ENCODE results near the gene PAK2.
"Not testable (repeated sequence)": the region's sequence is repeated elsewhere in the genome, so short reads cannot be mapped to it uniquely, and the experiment has no call there.

The PAK2 gene

GRCh38 chr3:196706731-196707130 is 32.9 kb upstream of the PAK2 start:
- Histone ChIP-seq H3K9ac (ENCODE audit: low read depth, low read length) (no peak overlapping the region), H3K4me1 (ENCODE audit: control insufficient read depth, insufficient read depth, low read length) (no peaks in the 10 kb centered on the region), H3K36me3 (ENCODE audit: control insufficient read depth, insufficient read depth, low read length) (no peaks in the 10 kb centered on the region), H3K27ac (ENCODE audit: low read depth, low read length) (no peak overlapping the region), H3K9me3 (ENCODE audit: control insufficient read depth, insufficient read depth, low read length) (no peaks in the 10 kb centered on the region), H3K27me3 (ENCODE audit: control insufficient read depth, insufficient read depth, low read length) (no peaks in the 10 kb centered on the region; the same call in 1 of the 2 replicates), H3K4me3 (ENCODE audit: low read depth, low read length) (no peak overlapping the region)

DNA sequence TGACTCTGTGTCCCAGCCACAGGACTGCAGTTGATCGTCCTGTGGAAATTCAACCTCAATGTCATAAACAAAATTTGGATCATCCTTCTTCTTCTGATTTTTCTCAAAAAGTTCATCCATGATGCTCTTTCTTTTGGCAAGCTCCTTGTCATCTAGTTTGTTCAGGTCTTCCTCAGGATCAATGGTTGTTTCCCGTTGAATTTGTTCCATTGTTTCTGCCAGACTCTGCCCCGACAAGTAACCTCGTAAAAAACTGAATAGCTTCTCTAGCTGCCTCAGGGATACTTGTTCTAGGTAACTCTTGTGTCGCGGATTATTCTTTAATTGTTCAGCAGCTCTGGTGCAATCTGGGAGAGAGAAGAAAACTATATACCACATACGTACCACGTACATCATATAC is 32.1 kb upstream of the PAK2 start:
- H3K27me3 ChIP-seq (ENCODE audit: control insufficient read depth, insufficient read depth, low read length), result no peaks in the 10 kb centered on the region; the same call in 1 of the 2 replicates
- no peaks in the 10 kb centered on the region for H3K36me3 ChIP-seq (ENCODE audit: control insufficient read depth, insufficient read depth, low read length)
- H3K27ac ChIP-seq (ENCODE audit: low read depth, low read length), result no peak overlapping the region
- H3K4me1 ChIP-seq (ENCODE audit: control insufficient read depth, insufficient read depth, low read length), result no peaks in the 10 kb centered on the region
- H3K9ac ChIP-seq (ENCODE audit: low read depth, low read length), result no peak overlapping the region
- H3K9me3 ChIP-seq (ENCODE audit: control insufficient read depth, insufficient read depth, low read length), result no peaks in the 10 kb centered on the region
- no peak overlapping the region for H3K4me3 ChIP-seq (ENCODE audit: low read depth, low read length)

GRCh38 chr3:196708467-196708866 is 31.2 kb upstream of the PAK2 start:
- H3K27ac ChIP-seq (ENCODE audit: low read depth, low read length), result no peak overlapping the region
- no peaks in the 10 kb centered on the region for H3K9me3 ChIP-seq (ENCODE audit: control insufficient read depth, insufficient read depth, low read length)
- no peak overlapping the region for H3K4me3 ChIP-seq (ENCODE audit: low read depth, low read length)
- H3K27me3 ChIP-seq (ENCODE audit: control insufficient read depth, insufficient read depth, low read length), result no peaks in the 10 kb centered on the region; the same call in 1 of the 2 replicates
- H3K9ac ChIP-seq (ENCODE audit: low read depth, low read length), result no peak overlapping the region
- 0 out of 2 replicates have a peak, but pooled peaks cover 4% of the 10 kb centered on the region for H3K4me1 ChIP-seq (ENCODE audit: control insufficient read depth, insufficient read depth, low read length)
- H3K36me3 ChIP-seq (ENCODE audit: control insufficient read depth, insufficient read depth, low read length), result no peaks in the 10 kb centered on the region

- Histone ChIP-seq H3K27me3 (ENCODE audit: control insufficient read depth, insufficient read depth, low read length) (no peaks in the 10 kb centered on the region; the same call in 1 of the 2 replicates), H3K27ac (ENCODE audit: low read depth, low read length) (peak within 1 kb of the TSS; percentile 69), H3K9me3 (ENCODE audit: control insufficient read depth, insufficient read depth, low read length) (no peaks in the 10 kb centered on the region), H3K4me3 (ENCODE audit: low read depth, low read length) (peak within 1 kb of the TSS; percentile 73), H3K4me1 (ENCODE audit: control insufficient read depth, insufficient read depth, low read length) (0 out of 2 replicates have a peak, but pooled peaks cover 4% of the 10 kb centered on the region), H3K9ac (ENCODE audit: low read depth, low read length) (peak within 1 kb of the TSS; percentile 58), H3K36me3 (ENCODE audit: control insufficient read depth, insufficient read depth, low read length) (no peaks in the 10 kb centered on the region)
Observed at GRCh38 chr3:196711838-196712513, 27.7 kb upstream of the PAK2 start, which contains the start of the genes CEP19 and PIGX. CEP19 (minus strand) TSS chr3:196712250; CDS start chr3:196708657, 3,593 bp downstream. PIGX (plus strand) TSS chr3:196712377.

DNA sequence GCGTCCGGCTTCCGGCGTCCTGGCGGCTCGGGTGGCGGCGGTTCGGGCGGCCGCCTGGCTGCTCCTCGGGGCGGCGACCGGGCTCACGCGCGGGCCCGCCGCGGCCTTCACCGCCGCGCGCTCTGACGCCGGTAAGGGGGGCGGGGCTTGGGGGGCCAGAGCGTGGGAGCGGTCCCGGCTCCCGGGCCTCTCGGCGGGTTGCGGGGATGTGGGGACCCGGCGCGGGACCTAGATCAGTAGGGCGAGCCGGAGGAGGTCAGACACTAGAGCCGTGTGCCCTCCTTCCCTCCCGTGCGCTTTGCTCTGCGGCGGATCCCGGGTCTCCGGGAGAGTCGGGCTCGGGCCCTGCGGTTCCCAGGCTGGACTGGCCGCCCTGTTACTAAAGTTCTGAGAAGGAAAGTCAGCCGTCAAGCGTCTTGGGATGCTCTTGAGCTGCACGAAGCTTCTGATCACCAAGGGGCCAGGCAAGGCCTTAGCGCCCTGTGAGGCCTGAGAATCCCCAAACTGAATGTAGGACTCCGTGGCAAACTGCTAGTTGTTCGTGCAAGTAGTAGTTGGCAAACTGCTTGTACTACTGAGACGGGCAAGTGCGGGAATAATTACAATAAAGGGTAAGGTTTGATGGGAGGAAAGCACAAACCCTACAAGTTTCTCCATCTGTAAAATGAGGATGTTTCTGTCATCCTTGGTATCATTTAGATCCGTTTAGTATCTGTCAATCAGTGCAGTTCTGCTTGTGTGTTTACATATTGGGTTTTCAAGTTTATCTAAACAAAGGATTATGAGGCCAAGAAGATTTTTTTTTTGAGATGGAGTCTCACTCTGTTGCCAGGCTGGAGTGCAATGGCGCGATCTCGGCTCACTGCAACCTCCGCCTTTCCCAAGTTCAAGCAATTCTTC is 26.9 kb upstream of the PAK2 start:
- no peaks in the 10 kb centered on the region; the same call in 1 of the 2 replicates for H3K27me3 ChIP-seq (ENCODE audit: control insufficient read depth, insufficient read depth, low read length)
- peak overlapping the region; percentile 73 for H3K4me3 ChIP-seq (ENCODE audit: low read depth, low read length)
- H3K36me3 ChIP-seq (ENCODE audit: control insufficient read depth, insufficient read depth, low read length), result no peaks in the 10 kb centered on the region
- H3K9me3 ChIP-seq (ENCODE audit: control insufficient read depth, insufficient read depth, low read length), result no peaks in the 10 kb centered on the region
- H3K9ac ChIP-seq (ENCODE audit: low read depth, low read length), result peak overlapping the region; percentile 58
- H3K4me1 ChIP-seq (ENCODE audit: control insufficient read depth, insufficient read depth, low read length), result 0 out of 2 replicates have a peak, but pooled peaks cover 4% of the 10 kb centered on the region
- peak overlapping the region; percentile 69 for H3K27ac ChIP-seq (ENCODE audit: low read depth, low read length)

- H3K4me1 ChIP-seq (ENCODE audit: control insufficient read depth, insufficient read depth, low read length); H3K4me3 ChIP-seq (ENCODE audit: low read depth, low read length); H3K9me3 ChIP-seq (ENCODE audit: control insufficient read depth, insufficient read depth, low read length); H3K27me3 ChIP-seq (ENCODE audit: control insufficient read depth, insufficient read depth, low read length); H3K27ac ChIP-seq (ENCODE audit: low read depth, low read length); H3K36me3 ChIP-seq (ENCODE audit: control insufficient read depth, insufficient read depth, low read length); H3K9ac ChIP-seq (ENCODE audit: low read depth, low read length): not testable (repeated sequence)
Observed at GRCh38 chr3:196717162-196717561, 22.5 kb upstream of the PAK2 start.

GRCh38 chr3:196721097-196721496 is 18.6 kb upstream of the PAK2 start:
- no peaks in the 10 kb centered on the region for H3K27me3 ChIP-seq (ENCODE audit: control insufficient read depth, insufficient read depth, low read length)
- H3K4me3 ChIP-seq (ENCODE audit: low read depth, low read length), result no peak overlapping the region
- no peak overlapping the region for H3K9ac ChIP-seq (ENCODE audit: low read depth, low read length)
- no peak overlapping the region for H3K27ac ChIP-seq (ENCODE audit: low read depth, low read length)
- H3K4me1 ChIP-seq (ENCODE audit: control insufficient read depth, insufficient read depth, low read length), result no peaks in the 10 kb centered on the region
- no peaks in the 10 kb centered on the region for H3K9me3 ChIP-seq (ENCODE audit: control insufficient read depth, insufficient read depth, low read length)
- H3K36me3 ChIP-seq (ENCODE audit: control insufficient read depth, insufficient read depth, low read length), result peaks cover 13% of the 10 kb centered on the region

DNA sequence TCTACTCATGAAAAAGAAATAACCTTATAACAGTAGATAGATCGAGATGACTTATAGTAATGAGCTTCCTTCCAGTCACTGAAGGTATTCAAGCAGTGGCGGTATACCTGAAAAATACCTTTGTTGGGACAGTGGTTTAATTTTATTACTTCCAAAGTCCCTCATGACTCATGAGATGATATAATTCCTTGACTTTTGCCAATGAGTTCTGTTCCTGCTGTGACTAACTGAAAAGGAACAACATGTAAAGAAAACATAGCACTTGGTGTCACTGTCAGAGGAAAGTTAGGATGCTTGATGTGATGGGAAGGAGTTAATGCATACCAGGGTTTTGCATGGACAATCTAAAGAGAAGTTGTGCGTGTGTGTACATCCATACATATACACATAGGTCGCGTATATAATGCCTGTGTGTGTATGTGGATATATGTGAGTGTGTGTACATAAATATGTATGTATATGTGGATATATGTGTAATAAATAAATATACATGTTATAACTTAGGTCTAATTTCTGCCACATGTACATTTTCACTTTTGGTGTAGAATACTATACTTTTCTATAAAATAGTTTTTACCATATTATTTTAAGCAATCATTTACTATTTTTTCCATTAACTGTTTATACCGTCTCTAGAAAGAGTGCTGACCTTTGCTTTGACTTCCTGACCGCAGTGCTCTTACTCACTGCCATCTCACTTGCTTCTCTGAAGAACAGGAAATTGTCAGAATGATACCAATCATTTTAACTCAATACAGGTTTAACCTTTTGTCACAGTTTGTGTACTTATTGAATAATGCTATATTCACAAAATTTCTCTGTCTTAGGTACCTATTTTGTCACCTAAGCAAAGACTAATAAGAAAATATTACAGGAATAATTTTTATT is 12.6 kb upstream of the PAK2 start:
- no peaks in the 10 kb centered on the region for H3K4me1 ChIP-seq (ENCODE audit: control insufficient read depth, insufficient read depth, low read length)
- H3K9ac ChIP-seq (ENCODE audit: low read depth, low read length), result no peak overlapping the region
- no peaks in the 10 kb centered on the region for H3K9me3 ChIP-seq (ENCODE audit: control insufficient read depth, insufficient read depth, low read length)
- H3K4me3 ChIP-seq (ENCODE audit: low read depth, low read length), result no peak overlapping the region
- H3K27me3 ChIP-seq (ENCODE audit: control insufficient read depth, insufficient read depth, low read length), result no peaks in the 10 kb centered on the region
- no peak overlapping the region for H3K27ac ChIP-seq (ENCODE audit: low read depth, low read length)
- peaks cover 20% of the 10 kb centered on the region for H3K36me3 ChIP-seq (ENCODE audit: control insufficient read depth, insufficient read depth, low read length)

DNA sequence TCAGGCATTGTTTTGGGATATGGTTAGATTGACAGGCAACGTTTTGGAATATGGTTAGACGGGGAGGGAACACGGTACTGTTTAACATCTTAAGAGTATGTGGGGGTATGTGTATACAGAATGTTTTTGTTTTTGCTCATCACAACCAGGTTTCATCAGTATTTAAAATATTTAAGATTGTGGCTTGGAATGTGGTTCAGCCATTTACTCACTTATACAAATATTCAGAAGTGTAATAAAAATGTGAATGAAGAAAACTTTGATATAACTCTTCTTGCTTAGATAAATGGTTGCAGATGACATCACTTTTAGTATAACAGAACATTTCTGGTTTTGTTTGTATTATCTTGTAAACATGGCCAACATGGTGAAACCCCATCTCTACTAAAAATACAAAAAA is 3.9 kb upstream of the PAK2 start:
- Histone ChIP-seq H3K36me3 (ENCODE audit: control insufficient read depth, insufficient read depth, low read length) (peaks cover 8% of the 10 kb centered on the region), H3K4me3 (ENCODE audit: low read depth, low read length) (no peak overlapping the region), H3K9me3 (ENCODE audit: control insufficient read depth, insufficient read depth, low read length) (no peaks in the 10 kb centered on the region), H3K4me1 (ENCODE audit: control insufficient read depth, insufficient read depth, low read length) (no peaks in the 10 kb centered on the region), H3K9ac (ENCODE audit: low read depth, low read length) (no peak overlapping the region), H3K27me3 (ENCODE audit: control insufficient read depth, insufficient read depth, low read length) (no peaks in the 10 kb centered on the region), H3K27ac (ENCODE audit: low read depth, low read length) (no peak overlapping the region)

DNA sequence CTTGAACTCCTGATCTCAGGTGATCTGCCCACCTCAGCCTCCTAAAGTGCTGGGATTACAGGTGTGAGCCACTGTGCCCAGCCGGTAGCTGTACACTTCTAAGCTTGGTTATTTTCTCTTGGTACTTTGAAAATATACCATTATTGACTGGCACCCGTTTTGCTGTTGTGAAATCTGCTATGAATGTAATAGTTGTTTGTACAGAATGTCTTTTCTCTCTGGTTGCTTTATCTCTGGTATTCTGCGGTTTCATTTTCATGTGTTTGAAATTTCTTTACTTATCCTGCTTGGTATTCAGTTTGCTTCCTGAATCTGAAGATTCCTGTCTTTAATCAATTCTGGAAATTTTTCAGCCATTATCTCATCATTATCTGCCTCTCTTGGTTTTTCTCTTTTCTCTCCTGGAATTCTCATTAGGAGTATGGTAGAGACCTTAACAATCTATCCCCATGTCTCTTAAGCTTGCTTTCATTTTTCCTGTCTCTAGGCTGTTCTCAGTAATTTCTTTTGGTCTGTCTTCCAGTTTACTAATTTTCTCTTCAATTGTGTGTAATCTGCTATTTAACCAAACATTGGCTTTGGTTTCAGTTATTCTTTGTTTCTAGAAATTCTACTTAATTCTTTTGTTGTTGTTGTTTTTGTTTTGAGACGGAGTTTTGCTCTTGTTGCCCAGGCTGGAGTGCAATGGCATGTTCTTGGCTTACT is 2.8 kb upstream of the PAK2 start:
- Histone ChIP-seq H3K9ac (ENCODE audit: low read depth, low read length) (no peak overlapping the region), H3K4me3 (ENCODE audit: low read depth, low read length) (no peak overlapping the region), H3K27ac (ENCODE audit: low read depth, low read length) (no peak overlapping the region), H3K4me1 (ENCODE audit: control insufficient read depth, insufficient read depth, low read length) (peaks cover 5% of the 10 kb centered on the region; the same call in 1 of the 2 replicates), H3K27me3 (ENCODE audit: control insufficient read depth, insufficient read depth, low read length) (no peaks in the 10 kb centered on the region), H3K36me3 (ENCODE audit: control insufficient read depth, insufficient read depth, low read length) (peaks cover 4% of the 10 kb centered on the region; the same call in 1 of the 2 replicates), H3K9me3 (ENCODE audit: control insufficient read depth, insufficient read depth, low read length) (no peaks in the 10 kb centered on the region)

Measured in HUES48 (cell line).